WTC11 (cell line): Measurements from ENCODE around the gene FERMT1. TPM values are rescaled to one million over a fixed set of nuclear protein-coding genes. Genes with fewer than 3 reads are reported as not detected.

Source experiments
- ATAC-seq: fragments of 200-7000 bp; cut with Tn5 transposase; 2 replicates; pipeline ENCODE4 v1.10.0; 2021; ENCODE audit warnings: mild to moderate bottlenecking, moderate library complexity
- CTCF ChIA-PET: fragments of 300-600 bp; sonication (Branson Sonifier 250); formaldehyde crosslinking; loops from one replicate; lab custom pipeline; 2021; ENCODE audit warnings: antibody characterized with exemption; lab: Charles Lee
- POLR2A ChIA-PET: fragments of 350-600 bp; sonication (Branson Sonifier 250); formaldehyde crosslinking; loops from one replicate; lab custom pipeline; 2021; ENCODE audit warnings: antibody characterized with exemption; lab: Charles Lee
- DNase-seq: peaks from one replicate; pipeline ENCODE4 v3.0.0; 2021; ENCODE audit warnings: low spot score
- H3K27ac Mint-ChIP-seq: 2 replicates; pipeline ENCODE4 v1.8.0; 2021; ENCODE audit warnings: mixed read lengths
- H3K27me3 Mint-ChIP-seq: 2 replicates; pipeline ENCODE4 v1.8.0; 2021; ENCODE audit warnings: low read depth, mild to moderate bottlenecking, moderate library complexity, mixed read lengths
- H3K36me3 Mint-ChIP-seq: 2 replicates; pipeline ENCODE4 v1.8.0; 2021; ENCODE audit warnings: mixed read lengths
- H3K4me1 Mint-ChIP-seq: 2 replicates; pipeline ENCODE4 v1.8.0; 2022; ENCODE audit warnings: mixed read lengths
- H3K4me3 Mint-ChIP-seq: 2 replicates; pipeline ENCODE4 v1.8.0; 2021; ENCODE audit warnings: mild to moderate bottlenecking, moderate library complexity, mixed read lengths
- H3K9me3 Mint-ChIP-seq: 2 replicates; pipeline ENCODE4 v1.8.0; 2021; ENCODE audit warnings: mixed read lengths
- FOXK1 ChIP-seq: sonication (generic); formaldehyde crosslinking; IDR thresholded peaks from 2 replicates; pipeline ENCODE4 v1.8.0; 2022; ENCODE audit warnings: mild to moderate bottlenecking, moderate library complexity, missing genetic modification reagents
- NR1H2 ChIP-seq: sonication (generic); formaldehyde crosslinking; IDR thresholded peaks from 2 replicates; pipeline ENCODE4 v1.9.0; 2021; ENCODE audit warnings: mild to moderate bottlenecking, moderate library complexity, missing genetic modification reagents
- NR2C2 ChIP-seq: sonication (generic); formaldehyde crosslinking; IDR thresholded peaks from 2 replicates; pipeline ENCODE4 v1.8.0; 2022; ENCODE audit warnings: mild to moderate bottlenecking, missing genetic modification reagents
- OVOL2 ChIP-seq: fragments of 250-450 bp; sonication (Bioruptor Pico); IDR thresholded peaks from 2 replicates; pipeline ENCODE4 v1.9.0; 2021; ENCODE audit warnings: mild to moderate bottlenecking, borderline replicate concordance
- RELA ChIP-seq: sonication (generic); formaldehyde crosslinking; IDR thresholded peaks from 2 replicates; pipeline ENCODE4 v1.8.1; 2022; ENCODE audit warnings: missing genetic modification reagents, mild to moderate bottlenecking, borderline replicate concordance
- TCF7 ChIP-seq: sonication (generic); formaldehyde crosslinking; IDR thresholded peaks from 2 replicates; pipeline ENCODE4 v1.8.0; 2022; ENCODE audit warnings: mild to moderate bottlenecking, low read depth, missing genetic modification reagents, moderate library complexity
- TEAD1 ChIP-seq: sonication (generic); formaldehyde crosslinking; IDR thresholded peaks from 2 replicates; pipeline ENCODE4 v1.8.0; 2022; ENCODE audit warnings: mild to moderate bottlenecking, missing genetic modification reagents
- TEAD4 ChIP-seq: sonication (generic); formaldehyde crosslinking; IDR thresholded peaks from 2 replicates; pipeline ENCODE4 v1.8.0; 2022; ENCODE audit warnings: mild to moderate bottlenecking, missing genetic modification reagents
- ZNF671 ChIP-seq: fragments of 250-450 bp; sonication (Bioruptor Pico); IDR thresholded peaks from 2 replicates; pipeline ENCODE4 v1.8.0; 2021; ENCODE audit warnings: mild to moderate bottlenecking
- total RNA-seq: library from RNA; stranded (reverse); gene quantifications from 3 replicates; pipeline ENCODE4 v1.2.3, GENCODE V29; 2021
- TF ChIP-seq, protein P1 (sequence below): sonication (generic); formaldehyde crosslinking; IDR thresholded peaks from 2 replicates; pipeline ENCODE4 v1.8.0; 2023; ENCODE audit warnings: missing genetic modification reagents, mild to moderate bottlenecking, borderline replicate concordance
- TF ChIP-seq, protein P2 (sequence below): fragments of 250-450 bp; sonication (Bioruptor Pico); IDR thresholded peaks from 2 replicates; pipeline ENCODE4 v1.9.0; 2021; ENCODE audit warnings: mild to moderate bottlenecking
- TF ChIP-seq, protein P3 (sequence below): sonication (generic); formaldehyde crosslinking; IDR thresholded peaks from 2 replicates; pipeline ENCODE4 v1.8.1; 2023; ENCODE audit warnings: mild to moderate bottlenecking, missing genetic modification reagents
- TF ChIP-seq, protein P4 (sequence below): fragments of 250-450 bp; sonication (Bioruptor Pico); IDR thresholded peaks from 2 replicates; pipeline ENCODE4 v1.9.0; 2021; ENCODE audit warnings: moderate library complexity, mild to moderate bottlenecking, inconsistent platforms, borderline replicate concordance

The FERMT1 gene
- total RNA-seq, 1 experiment from 2014 or later, result 23.0 TPM

DNA sequence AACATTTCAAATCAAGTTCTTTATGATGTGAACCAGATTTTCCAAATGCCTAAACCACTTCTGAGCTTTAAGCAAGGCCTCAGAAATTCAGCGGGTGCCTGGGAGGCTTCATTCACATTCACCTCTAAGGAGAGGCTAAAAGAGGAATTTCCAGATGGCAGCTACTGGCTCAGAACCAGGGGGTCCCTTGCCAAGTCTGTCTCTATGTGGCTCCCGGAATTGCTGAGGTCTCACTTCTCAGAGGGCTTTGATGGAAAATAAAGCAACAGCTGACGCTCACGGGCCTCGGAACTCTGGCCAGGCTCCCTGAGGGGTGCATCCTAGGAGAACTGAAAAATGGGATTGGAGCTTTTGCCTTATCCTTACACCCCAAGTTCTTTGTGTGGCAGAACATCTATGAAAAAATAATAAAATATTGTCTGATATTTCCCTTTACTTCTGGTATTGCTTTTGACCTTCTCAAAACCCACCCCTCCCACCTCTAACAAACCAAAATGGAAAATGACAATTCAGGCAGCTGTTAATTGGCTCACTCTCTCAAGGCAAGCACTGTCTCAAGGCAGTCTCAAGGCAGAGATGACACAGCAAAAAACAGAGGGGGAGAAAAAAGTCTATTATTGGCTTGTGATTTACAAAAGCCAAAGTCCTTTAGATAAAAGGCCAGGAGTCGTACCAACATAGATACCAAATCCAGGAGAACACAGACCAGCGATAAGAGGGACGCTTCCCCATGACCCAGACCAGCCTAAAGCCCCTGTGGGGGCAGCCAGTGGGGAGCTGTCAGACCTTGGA is 47.2 kb downstream of the FERMT1 start (continued):
- TF ChIP-seq, protein P1, sequence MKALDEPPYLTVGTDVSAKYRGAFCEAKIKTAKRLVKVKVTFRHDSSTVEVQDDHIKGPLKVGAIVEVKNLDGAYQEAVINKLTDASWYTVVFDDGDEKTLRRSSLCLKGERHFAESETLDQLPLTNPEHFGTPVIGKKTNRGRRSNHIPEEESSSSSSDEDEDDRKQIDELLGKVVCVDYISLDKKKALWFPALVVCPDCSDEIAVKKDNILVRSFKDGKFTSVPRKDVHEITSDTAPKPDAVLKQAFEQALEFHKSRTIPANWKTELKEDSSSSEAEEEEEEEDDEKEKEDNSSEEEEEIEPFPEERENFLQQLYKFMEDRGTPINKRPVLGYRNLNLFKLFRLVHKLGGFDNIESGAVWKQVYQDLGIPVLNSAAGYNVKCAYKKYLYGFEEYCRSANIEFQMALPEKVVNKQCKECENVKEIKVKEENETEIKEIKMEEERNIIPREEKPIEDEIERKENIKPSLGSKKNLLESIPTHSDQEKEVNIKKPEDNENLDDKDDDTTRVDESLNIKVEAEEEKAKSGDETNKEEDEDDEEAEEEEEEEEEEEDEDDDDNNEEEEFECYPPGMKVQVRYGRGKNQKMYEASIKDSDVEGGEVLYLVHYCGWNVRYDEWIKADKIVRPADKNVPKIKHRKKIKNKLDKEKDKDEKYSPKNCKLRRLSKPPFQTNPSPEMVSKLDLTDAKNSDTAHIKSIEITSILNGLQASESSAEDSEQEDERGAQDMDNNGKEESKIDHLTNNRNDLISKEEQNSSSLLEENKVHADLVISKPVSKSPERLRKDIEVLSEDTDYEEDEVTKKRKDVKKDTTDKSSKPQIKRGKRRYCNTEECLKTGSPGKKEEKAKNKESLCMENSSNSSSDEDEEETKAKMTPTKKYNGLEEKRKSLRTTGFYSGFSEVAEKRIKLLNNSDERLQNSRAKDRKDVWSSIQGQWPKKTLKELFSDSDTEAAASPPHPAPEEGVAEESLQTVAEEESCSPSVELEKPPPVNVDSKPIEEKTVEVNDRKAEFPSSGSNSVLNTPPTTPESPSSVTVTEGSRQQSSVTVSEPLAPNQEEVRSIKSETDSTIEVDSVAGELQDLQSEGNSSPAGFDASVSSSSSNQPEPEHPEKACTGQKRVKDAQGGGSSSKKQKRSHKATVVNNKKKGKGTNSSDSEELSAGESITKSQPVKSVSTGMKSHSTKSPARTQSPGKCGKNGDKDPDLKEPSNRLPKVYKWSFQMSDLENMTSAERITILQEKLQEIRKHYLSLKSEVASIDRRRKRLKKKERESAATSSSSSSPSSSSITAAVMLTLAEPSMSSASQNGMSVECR, result no peak
- TF ChIP-seq TEAD1 (CRISPR knock-in tag), result no peak
- no peak for TF ChIP-seq OVOL2 (CRISPR knock-in tag)
- TF ChIP-seq TEAD4, result no peak
- TF ChIP-seq NR2C2 (CRISPR knock-in tag), result no peak
- TF ChIP-seq NR1H2 (CRISPR knock-in tag), result no peak
- TF ChIP-seq ZNF671 (CRISPR knock-in tag), result no peak
- TF ChIP-seq, protein P2, sequence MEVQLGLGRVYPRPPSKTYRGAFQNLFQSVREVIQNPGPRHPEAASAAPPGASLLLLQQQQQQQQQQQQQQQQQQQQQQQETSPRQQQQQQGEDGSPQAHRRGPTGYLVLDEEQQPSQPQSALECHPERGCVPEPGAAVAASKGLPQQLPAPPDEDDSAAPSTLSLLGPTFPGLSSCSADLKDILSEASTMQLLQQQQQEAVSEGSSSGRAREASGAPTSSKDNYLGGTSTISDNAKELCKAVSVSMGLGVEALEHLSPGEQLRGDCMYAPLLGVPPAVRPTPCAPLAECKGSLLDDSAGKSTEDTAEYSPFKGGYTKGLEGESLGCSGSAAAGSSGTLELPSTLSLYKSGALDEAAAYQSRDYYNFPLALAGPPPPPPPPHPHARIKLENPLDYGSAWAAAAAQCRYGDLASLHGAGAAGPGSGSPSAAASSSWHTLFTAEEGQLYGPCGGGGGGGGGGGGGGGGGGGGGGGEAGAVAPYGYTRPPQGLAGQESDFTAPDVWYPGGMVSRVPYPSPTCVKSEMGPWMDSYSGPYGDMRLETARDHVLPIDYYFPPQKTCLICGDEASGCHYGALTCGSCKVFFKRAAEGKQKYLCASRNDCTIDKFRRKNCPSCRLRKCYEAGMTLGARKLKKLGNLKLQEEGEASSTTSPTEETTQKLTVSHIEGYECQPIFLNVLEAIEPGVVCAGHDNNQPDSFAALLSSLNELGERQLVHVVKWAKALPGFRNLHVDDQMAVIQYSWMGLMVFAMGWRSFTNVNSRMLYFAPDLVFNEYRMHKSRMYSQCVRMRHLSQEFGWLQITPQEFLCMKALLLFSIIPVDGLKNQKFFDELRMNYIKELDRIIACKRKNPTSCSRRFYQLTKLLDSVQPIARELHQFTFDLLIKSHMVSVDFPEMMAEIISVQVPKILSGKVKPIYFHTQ (CRISPR knock-in tag), result no peak
- TF ChIP-seq, protein P3, sequence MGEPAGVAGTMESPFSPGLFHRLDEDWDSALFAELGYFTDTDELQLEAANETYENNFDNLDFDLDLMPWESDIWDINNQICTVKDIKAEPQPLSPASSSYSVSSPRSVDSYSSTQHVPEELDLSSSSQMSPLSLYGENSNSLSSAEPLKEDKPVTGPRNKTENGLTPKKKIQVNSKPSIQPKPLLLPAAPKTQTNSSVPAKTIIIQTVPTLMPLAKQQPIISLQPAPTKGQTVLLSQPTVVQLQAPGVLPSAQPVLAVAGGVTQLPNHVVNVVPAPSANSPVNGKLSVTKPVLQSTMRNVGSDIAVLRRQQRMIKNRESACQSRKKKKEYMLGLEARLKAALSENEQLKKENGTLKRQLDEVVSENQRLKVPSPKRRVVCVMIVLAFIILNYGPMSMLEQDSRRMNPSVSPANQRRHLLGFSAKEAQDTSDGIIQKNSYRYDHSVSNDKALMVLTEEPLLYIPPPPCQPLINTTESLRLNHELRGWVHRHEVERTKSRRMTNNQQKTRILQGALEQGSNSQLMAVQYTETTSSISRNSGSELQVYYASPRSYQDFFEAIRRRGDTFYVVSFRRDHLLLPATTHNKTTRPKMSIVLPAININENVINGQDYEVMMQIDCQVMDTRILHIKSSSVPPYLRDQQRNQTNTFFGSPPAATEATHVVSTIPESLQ (CRISPR knock-in tag), result no peak
- no peak for TF ChIP-seq RELA
- TF ChIP-seq FOXK1 (CRISPR knock-in tag), result no peak
- TF ChIP-seq TCF7 (CRISPR knock-in tag), result no peak

DNA sequence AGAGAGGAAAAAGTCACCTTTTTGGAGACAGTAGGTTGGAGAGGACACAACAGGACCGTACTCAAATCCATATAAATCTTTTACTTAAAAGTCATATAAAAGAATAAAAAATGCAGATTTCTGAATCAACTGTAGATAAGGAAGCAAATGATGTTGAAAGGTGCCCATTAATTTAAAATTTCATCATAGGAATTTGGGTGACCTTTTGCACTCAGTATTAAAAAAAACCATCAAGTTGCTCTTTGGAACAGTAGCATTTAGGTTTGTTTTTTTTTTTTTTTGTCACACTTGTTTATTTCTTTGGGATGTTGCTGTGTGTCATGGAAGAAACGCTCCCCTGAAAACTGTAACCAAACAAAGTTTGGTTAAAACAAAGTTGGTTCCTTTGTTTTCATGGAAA is 48.0 kb downstream of the FERMT1 start:
- CTCF ChIA-PET, result interaction anchor here (0.7 to 1.7 kb wide), 3 partner anchors 21 to 546 kb away, joined by 3 to 8 read pairs (median 6); partner anchors contain the start of gene LRRN4
- peaks cover 24% of the 10 kb centered on the region for H3K36me3 Mint-ChIP-seq
- ATAC-seq (no peak), DNase-seq (no peak)
- no peaks in the 10 kb centered on the region for H3K4me1 Mint-ChIP-seq
- no peak overlapping the region for H3K27ac Mint-ChIP-seq
- TF ChIP-seq, protein P4, sequence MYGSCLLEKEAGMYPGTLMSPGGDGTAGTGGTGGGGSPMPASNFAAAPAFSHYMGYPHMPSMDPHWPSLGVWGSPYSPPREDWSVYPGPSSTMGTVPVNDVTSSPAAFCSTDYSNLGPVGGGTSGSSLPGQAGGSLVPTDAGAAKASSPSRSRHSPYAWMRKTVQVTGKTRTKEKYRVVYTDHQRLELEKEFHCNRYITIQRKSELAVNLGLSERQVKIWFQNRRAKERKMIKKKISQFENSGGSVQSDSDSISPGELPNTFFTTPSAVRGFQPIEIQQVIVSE, result no peak
- no peaks in the 10 kb centered on the region for H3K27me3 Mint-ChIP-seq
- no peaks in the 10 kb centered on the region for H3K9me3 Mint-ChIP-seq
- H3K4me3 Mint-ChIP-seq, result no peak overlapping the region
- POLR2A ChIA-PET, result no interaction called here
